CD4-positive, alpha-beta memory T cell (primary cell): Measurements from ENCODE around the gene PRX. TPM values are rescaled to one million over a fixed set of nuclear protein-coding genes. Genes with fewer than 3 reads are reported as not detected.

Source experiments
- CTCF ChIA-PET: fragments of 350-600 bp; sonication (Branson Sonifier 250); formaldehyde crosslinking; loops from one replicate; lab custom pipeline; 2021; ENCODE audit warnings: inconsistent platforms; ENCODE audit not compliant: partially characterized antibody; lab: Charles Lee
- POLR2A ChIA-PET: fragments of 350-600 bp; sonication (Branson Sonifier 250); formaldehyde crosslinking; loops from one replicate; lab custom pipeline; 2021; ENCODE audit not compliant: partially characterized antibody; lab: Charles Lee
- DNase-seq, 5 donors: peaks; one replicate each; pipeline versions ENCODE4 v3.0.0 to v3.0.0-alpha.2; 2020 to 2022; ENCODE audit warnings: mixed read lengths in 1 of 5
- H3K27ac ChIP-seq: one replicate; pipeline ENCODE4 v1.7.0; 2013; ENCODE audit warnings: low read depth, low read length
- H3K27me3 ChIP-seq: 2 replicates; pipeline ENCODE4 v1.7.0; 2013; ENCODE audit warnings: mild to moderate bottlenecking, low read length, moderate library complexity; ENCODE audit not compliant: insufficient read depth
- H3K36me3 ChIP-seq: 2 replicates; pipeline ENCODE4 v1.7.0; 2013; ENCODE audit warnings: mild to moderate bottlenecking, low read length, moderate library complexity; ENCODE audit not compliant: insufficient read depth
- H3K4me1 ChIP-seq: 2 replicates; pipeline ENCODE4 v1.7.0; 2013; ENCODE audit warnings: mild to moderate bottlenecking, low read length, moderate library complexity; ENCODE audit not compliant: insufficient read depth
- H3K4me3 ChIP-seq, 2 donors: one replicate each; pipeline ENCODE4 v1.7.0; 2013; ENCODE audit warnings: low read length in 2 of 2, mild to moderate bottlenecking in 1 of 2
- H3K9me3 ChIP-seq, 2 donors: one replicate each; pipeline ENCODE4 v1.7.0; 2013; ENCODE audit warnings: low read length in 2 of 2, control low read depth in 1 of 2; ENCODE audit not compliant: control insufficient read depth in 1 of 2
- H3K27ac Mint-ChIP-seq, 7 donors: one replicate each; pipeline ENCODE4 v1.8.0; 2020 to 2021; ENCODE audit warnings: mixed read lengths in 7 of 7, mild to moderate bottlenecking in 6 of 7, inconsistent platforms in 3 of 7, moderate library complexity in 3 of 7
- H3K27me3 Mint-ChIP-seq, 2 donors: one replicate each; pipeline ENCODE4 v1.8.0; 2020 to 2021; ENCODE audit warnings: mixed read lengths in 2 of 2
- H3K36me3 Mint-ChIP-seq, 2 donors: one replicate each; pipeline ENCODE4 v1.8.0; 2020 to 2021; ENCODE audit warnings: mixed read lengths in 2 of 2, inconsistent platforms in 1 of 2, mild to moderate bottlenecking in 1 of 2
- H3K4me1 Mint-ChIP-seq, 4 donors: one replicate each; pipeline ENCODE4 v1.8.0; 2020 to 2021; ENCODE audit warnings: mixed read lengths in 4 of 4, mild to moderate bottlenecking in 1 of 4
- H3K4me3 Mint-ChIP-seq, 8 donors: one replicate each; pipeline ENCODE4 v1.8.0; 2020 to 2021; ENCODE audit warnings: mixed read lengths in 8 of 8, mild to moderate bottlenecking in 7 of 8, moderate library complexity in 6 of 8, inconsistent platforms in 3 of 8
- H3K9me3 Mint-ChIP-seq, 8 donors: one replicate each; pipeline ENCODE4 v1.8.0; 2020 to 2021; ENCODE audit warnings: mixed read lengths in 8 of 8, mild to moderate bottlenecking in 5 of 8, inconsistent platforms in 3 of 8, moderate library complexity in 1 of 8
- intact Hi-C: fragments of 100-400 bp; cut with micrococcal nuclease; formaldehyde crosslinking; loops from one replicate; pipeline ENCODE4 v1.15.1; 2023
- polyA plus RNA-seq, 2 donors: library from polyadenylated mRNA; unstranded; fragments of 300-500 nt; fragmentation: Illumina TruSeq; gene quantifications; one replicate each; pipeline ENCODE4 v1.2.3, GENCODE V29; 2021
- total RNA-seq, 2 experiments: library from RNA; stranded (reverse); gene quantifications; one replicate each; pipeline ENCODE4 v1.2.3, GENCODE V29; 2021

The PRX gene
- total and polyA plus RNA-seq, 4 experiments from 2014 or later: 0.23 to 3.4 (median 3.3) TPM; not detected in 1

GRCh38 chr19:40420766-40421765 lies 7.9 kb upstream of the PRX start:
- peaks cover 0 to 2% (median 0%) of the 10 kb centered on the region in 8 donors for H3K9me3 Mint-ChIP-seq
- Histone ChIP-seq H3K36me3 (no peaks in the 10 kb centered on the region), H3K4me3 (peak overlapping the region; percentile 47 to 78), H3K27me3 (no peaks in the 10 kb centered on the region), H3K9me3 (no peaks in the 10 kb centered on the region), H3K4me1 (peaks cover 33% of the 10 kb centered on the region), H3K27ac (peak overlapping the region; percentile 84)
- peaks cover 0 to 2% of the 10 kb centered on the region in 2 donors for H3K27me3 Mint-ChIP-seq
- H3K4me3 Mint-ChIP-seq: peak overlapping the region; percentile 88 to 93 (median 90)
- POLR2A ChIA-PET: interaction anchor here (0.5 to 8.9 kb wide), 21 partner anchors 9 to 1015 kb away, joined by 3 to 227 read pairs (median 4); partner anchors contain the start of genes BLVRB, C19orf47, PLD3 and SERTAD3
- peak; percentile 68 to 79 (median 69) for DNase-seq
- H3K36me3 Mint-ChIP-seq: peaks cover 0 to 16% of the 10 kb centered on the region in 2 donors
- intact Hi-C loops: loop anchor here (1.0 to 10.0 kb wide), 6 partner anchors 17 to 136 kb away; partner anchors contain the start of genes AKT2, BLVRB, C19orf47 and PLD3
- peak overlapping the region; percentile 84 to 98 (median 97) for H3K27ac Mint-ChIP-seq
- CTCF ChIA-PET: interaction anchor here (0.7 to 3.9 kb wide), 33 partner anchors 8 to 218 kb away, joined by 3 to 66 read pairs (median 4); partner anchors contain the start of genes BLVRB, PLD3, SERTAD3 and SPTBN4
- peaks cover 19 to 53% (median 32%) of the 10 kb centered on the region in 4 donors for H3K4me1 Mint-ChIP-seq

GRCh38 chr19:40420451-40420765 lies 7.2 kb upstream of the PRX start:
- no peaks in the 10 kb centered on the region for H3K27me3 ChIP-seq
- peak overlapping the region; percentile 84 for H3K27ac ChIP-seq
- CTCF ChIA-PET: interaction anchor here (0.7 to 3.9 kb wide), 31 partner anchors 9 to 218 kb away, joined by 3 to 66 read pairs (median 5); partner anchors contain the start of genes BLVRB, PLD3, SERTAD3 and SPTBN4
- H3K4me3 ChIP-seq: peak overlapping the region in 1 of 2 donors; percentile 78
- POLR2A ChIA-PET: interaction anchor here (0.5 to 8.9 kb wide), 22 partner anchors 8 to 1014 kb away, joined by 3 to 227 read pairs (median 4); partner anchors contain the start of genes BLVRB, C19orf47, PLD3 and SERTAD3
- H3K36me3 ChIP-seq: no peaks in the 10 kb centered on the region
- Mint-ChIP-seq H3K4me1 (peaks cover 19 to 47% (median 33%) of the 10 kb centered on the region in 4 donors), H3K27me3 (no peaks in the 10 kb centered on the region), H3K9me3 (no peaks in the 10 kb centered on the region), H3K27ac (peak overlapping the region; percentile 84 to 98 (median 93)), H3K36me3 (peaks cover 0 to 13% of the 10 kb centered on the region in 2 donors), H3K4me3 (peak overlapping the region; percentile 85 to 93 (median 90))
- no peak for DNase-seq
- peaks cover 32% of the 10 kb centered on the region for H3K4me1 ChIP-seq
- H3K9me3 ChIP-seq: no peaks in the 10 kb centered on the region
- intact Hi-C loops: loop anchor here (1.0 to 10.0 kb wide), 4 partner anchors 24 to 136 kb away; partner anchors contain the start of genes AKT2, BLVRB and SERTAD3

GRCh38 chr19:40419780-40420179 lies 6.6 kb upstream of the PRX start:
- peaks cover 29% of the 10 kb centered on the region for H3K4me1 ChIP-seq

GRCh38 chr19:40419066-40419612 lies 6.0 kb upstream of the PRX start:
- Histone ChIP-seq H3K27ac (no peak overlapping the region), H3K27me3 (no peaks in the 10 kb centered on the region), H3K36me3 (no peaks in the 10 kb centered on the region), H3K4me3 (no peak overlapping the region), H3K4me1 (peaks cover 22% of the 10 kb centered on the region), H3K9me3 (no peaks in the 10 kb centered on the region)
- ChIA-PET POLR2A (no interaction called here), CTCF (interaction anchor here (0.5 to 3.9 kb wide), 2 partner anchors 46 to 118 kb away, joined by 3 to 66 read pairs; partner anchors contain the start of genes BLVRB and SPTBN4)
- Mint-ChIP-seq H3K27me3 (no peaks in the 10 kb centered on the region), H3K9me3 (no peaks in the 10 kb centered on the region), H3K27ac (peak overlapping the region in 5 of 7 donors; percentile 8 to 84 (median 57)), H3K36me3 (peaks cover 0 to 5% of the 10 kb centered on the region in 2 donors), H3K4me1 (peaks cover 13 to 36% (median 27%) of the 10 kb centered on the region in 4 donors), H3K4me3 (peak overlapping the region in 5 of 8 donors; percentile 33 to 82 (median 44))
- intact Hi-C loops: no loop called here
- no peak for DNase-seq

More at GRCh38 chr19:40419780-40420179, 6.6 kb upstream of the PRX start:
- ChIA-PET CTCF (interaction anchor here (0.7 to 3.9 kb wide), 21 partner anchors 9 to 190 kb away, joined by 3 to 66 read pairs (median 5); partner anchors contain the start of genes BLVRB, SERTAD3 and SPTBN4), POLR2A (interaction anchor here (0.7 to 8.9 kb wide), 8 partner anchors 14 to 1014 kb away, joined by 3 to 227 read pairs (median 12); partner anchors contain the start of genes BLVRB and SERTAD3)
- Mint-ChIP-seq H3K9me3 (no peaks in the 10 kb centered on the region), H3K4me1 (peaks cover 18 to 43% (median 33%) of the 10 kb centered on the region in 4 donors), H3K36me3 (peaks cover 0 to 10% of the 10 kb centered on the region in 2 donors), H3K27me3 (no peaks in the 10 kb centered on the region), H3K27ac (peak overlapping the region in 5 of 7 donors; percentile 24 to 85 (median 65)), H3K4me3 (peak overlapping the region; percentile 29 to 88 (median 77))
- no peak overlapping the region for H3K4me3 ChIP-seq
- H3K36me3 ChIP-seq: no peaks in the 10 kb centered on the region
- no peaks in the 10 kb centered on the region for H3K9me3 ChIP-seq
- no peaks in the 10 kb centered on the region for H3K27me3 ChIP-seq
- no peak for DNase-seq
- intact Hi-C loops: loop anchor here (1.0 to 10.0 kb wide), 4 partner anchors 25 to 135 kb away; partner anchors contain the start of genes AKT2, BLVRB and SERTAD3
- H3K27ac ChIP-seq: no peak overlapping the region

DNA sequence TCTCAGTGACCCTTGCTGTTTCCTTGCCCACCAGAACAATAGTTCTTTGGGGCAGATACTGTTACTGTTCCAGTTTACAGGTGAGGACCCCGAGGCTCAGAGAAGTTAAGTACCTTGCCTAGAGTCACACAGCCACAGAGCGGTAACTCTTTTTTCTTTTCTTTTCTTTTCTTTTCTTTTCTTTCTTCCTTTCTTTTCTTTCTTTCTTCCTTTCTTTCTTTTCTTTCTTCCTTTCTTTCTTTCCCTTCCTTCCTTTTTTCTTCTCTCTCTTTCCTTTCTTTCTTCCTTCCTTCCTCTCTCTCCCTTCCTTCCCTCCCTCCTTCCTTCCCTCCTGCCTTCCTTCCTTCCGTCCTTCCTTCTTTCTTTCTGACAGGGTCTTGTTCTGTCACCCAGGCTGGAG lies 4.9 kb upstream of the PRX start:
- H3K9me3 Mint-ChIP-seq: no peaks in the 10 kb centered on the region
- POLR2A ChIA-PET: no interaction called here
- peak overlapping the region in 1 of 8 donors; percentile 48 for H3K4me3 Mint-ChIP-seq
- no peaks in the 10 kb centered on the region for H3K27me3 Mint-ChIP-seq
- H3K36me3 Mint-ChIP-seq: peaks cover 0 to 5% of the 10 kb centered on the region in 2 donors
- H3K4me3 ChIP-seq: no peak overlapping the region
- CTCF ChIA-PET: interaction anchor here (0.6 to 3.9 kb wide), 2 partner anchors 43 to 47 kb away, joined by 3 to 66 read pairs; partner anchors contain the start of genes BLVRB and SPTBN4
- intact Hi-C loops: no loop called here
- no peak overlapping the region for H3K27ac ChIP-seq
- H3K27me3 ChIP-seq: no peaks in the 10 kb centered on the region
- peak overlapping the region in 5 of 7 donors; percentile 4 to 70 (median 37) for H3K27ac Mint-ChIP-seq
- DNase-seq: no peak
- no peaks in the 10 kb centered on the region for H3K9me3 ChIP-seq
- H3K4me1 Mint-ChIP-seq: peaks cover 11 to 33% (median 27%) of the 10 kb centered on the region in 4 donors
- H3K36me3 ChIP-seq: no peaks in the 10 kb centered on the region
- H3K4me1 ChIP-seq: peaks cover 21% of the 10 kb centered on the region

- DNase-seq: no peak
- H3K27ac ChIP-seq: no peak overlapping the region
- no peak overlapping the region for H3K4me3 ChIP-seq
- no peaks in the 10 kb centered on the region for H3K36me3 ChIP-seq
- Mint-ChIP-seq H3K27me3 (no peaks in the 10 kb centered on the region), H3K36me3 (peaks cover 0 to 5% of the 10 kb centered on the region in 2 donors), H3K27ac (peak overlapping the region in 3 of 7 donors; percentile 4 to 70 (median 49)), H3K4me3 (peak overlapping the region in 2 of 8 donors; percentile 23 to 73), H3K4me1 (peaks cover 11 to 33% (median 26%) of the 10 kb centered on the region in 4 donors), H3K9me3 (no peaks in the 10 kb centered on the region)
- H3K9me3 ChIP-seq: no peaks in the 10 kb centered on the region
- peaks cover 21% of the 10 kb centered on the region for H3K4me1 ChIP-seq
- intact Hi-C loops: no loop called here
- no peaks in the 10 kb centered on the region for H3K27me3 ChIP-seq
- ChIA-PET CTCF (interaction anchor here (0.6 to 1.0 kb wide), 2 partner anchors 44 to 47 kb away, joined by 3 read pairs; no protein-coding TSS in a partner anchor), POLR2A (no interaction called here)
Measured at GRCh38 chr19:40417643-40417981, 4.4 kb upstream of the PRX start.
